Stimulated activated CD8-positive, alpha-beta memory T cell treated with anti-CD3 and anti-CD28 coated beads, Interleukin-15, amount 100 ng/mL, for 48 hours (primary cell): Measurements from ENCODE around the gene MACO1.
"Not testable (repeated sequence)": the region's sequence is repeated elsewhere in the genome, so short reads cannot be mapped to it uniquely, and the experiment has no call there.

ENCODE experiments used
- DNase-seq, 2 donors: peaks; one replicate each; pipeline ENCODE4 v3.0.0-alpha.2; 2020; ENCODE audit warnings: low read depth in 2 of 2

The MACO1 gene

GRCh38 chr1:25458541-25459298, 28.0 kb downstream of the MACO1 start:
- no peak for DNase-seq

- no peak for DNase-seq
These were observed 29.3 kb downstream of the MACO1 start for GRCh38 chr1:25460020-25460419.

GRCh38 chr1:25460816-25461215, 30.1 kb downstream of the MACO1 start:
- DNase-seq: not testable (repeated sequence)

GRCh38 chr1:25461849-25462248, 31.2 kb downstream of the MACO1 start:
- no peak for DNase-seq

- no peak for DNase-seq
These were observed 32.0 kb downstream of the MACO1 start for GRCh38 chr1:25462732-25463131.

GRCh38 chr1:25467193-25467592, 36.5 kb downstream of the MACO1 start:
- DNase-seq: no peak

- DNase-seq: no peak
These were observed 36.9 kb downstream of the MACO1 start for GRCh38 chr1:25467616-25468015.

GRCh38 chr1:25468033-25468432, 37.3 kb downstream of the MACO1 start:
- DNase-seq: no peak

- DNase-seq: no peak
These were observed 38.5 kb downstream of the MACO1 start for GRCh38 chr1:25469177-25469576.

GRCh38 chr1:25472471-25472870, 41.8 kb downstream of the MACO1 start:
- DNase-seq: no peak

- DNase-seq: no peak
These were observed 43.0 kb downstream of the MACO1 start for GRCh38 chr1:25473653-25474225.

GRCh38 chr1:25474439-25475047, 43.8 kb downstream of the MACO1 start:
- no peak for DNase-seq

- no peak for DNase-seq
These were observed 45.7 kb downstream of the MACO1 start for GRCh38 chr1:25476186-25477097.

GRCh38 chr1:25477448-25478034, 46.8 kb downstream of the MACO1 start:
- no peak for DNase-seq

- DNase-seq: no peak
These were observed 47.9 kb downstream of the MACO1 start for GRCh38 chr1:25478633-25479032.

GRCh38 chr1:25481625-25482024, 50.9 kb downstream of the MACO1 start:
- DNase-seq: no peak

GRCh38 chr1:25482211-25482610, 51.5 kb downstream of the MACO1 start:
- DNase-seq: no peak

GRCh38 chr1:25484096-25484495, 53.4 kb downstream of the MACO1 start:
- DNase-seq: no peak

- DNase-seq: no peak
These were observed 53.8 kb downstream of the MACO1 start for GRCh38 chr1:25484533-25484932.

GRCh38 chr1:25485536-25486411, 55.1 kb downstream of the MACO1 start:
- no peak for DNase-seq

GRCh38 chr1:25486602-25487001, 55.9 kb downstream of the MACO1 start:
- no peak for DNase-seq
